ENCODE results near the gene NMNAT2. TPM values are rescaled to one million over a fixed set of nuclear protein-coding genes. Genes with fewer than 3 reads are reported as not detected.

NMNAT2 gene
- total RNA-seq, 4 donors from 2014 or later: 0.13 to 0.83 (median 0.66) TPM; not detected in 1

DNA sequence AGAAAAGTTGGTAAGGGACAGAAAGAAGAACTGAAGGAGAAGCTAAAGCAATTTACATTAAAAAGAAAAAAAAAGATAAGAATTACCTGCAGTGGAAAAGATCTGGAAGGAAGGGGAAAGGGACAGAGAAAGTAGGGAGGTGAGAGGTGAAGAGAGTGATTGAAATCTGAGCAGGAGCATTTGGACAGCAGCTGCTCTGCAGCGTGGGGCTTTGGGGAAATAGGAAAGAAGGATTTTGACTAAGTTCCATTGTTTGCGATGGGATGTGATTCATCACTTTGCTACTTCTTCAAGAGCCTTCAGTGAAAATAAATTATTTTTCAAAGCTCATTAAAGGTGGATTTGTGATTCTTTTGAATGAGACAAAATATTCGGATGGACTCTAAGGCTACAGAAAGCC is 26.1 kb upstream of the NMNAT2 start:
- Histone ChIP-seq H3K27me3 (no peaks in the 10 kb centered on the region), H3K27ac (no peak overlapping the region), H3K4me1 (no peaks in the 10 kb centered on the region), H3K4me3 (no peak overlapping the region), H3K36me3 (no peaks in the 10 kb centered on the region), H3K9me3 (no peaks in the 10 kb centered on the region)
- DNase-seq: no peak
- TF ChIP-seq, protein P1, sequence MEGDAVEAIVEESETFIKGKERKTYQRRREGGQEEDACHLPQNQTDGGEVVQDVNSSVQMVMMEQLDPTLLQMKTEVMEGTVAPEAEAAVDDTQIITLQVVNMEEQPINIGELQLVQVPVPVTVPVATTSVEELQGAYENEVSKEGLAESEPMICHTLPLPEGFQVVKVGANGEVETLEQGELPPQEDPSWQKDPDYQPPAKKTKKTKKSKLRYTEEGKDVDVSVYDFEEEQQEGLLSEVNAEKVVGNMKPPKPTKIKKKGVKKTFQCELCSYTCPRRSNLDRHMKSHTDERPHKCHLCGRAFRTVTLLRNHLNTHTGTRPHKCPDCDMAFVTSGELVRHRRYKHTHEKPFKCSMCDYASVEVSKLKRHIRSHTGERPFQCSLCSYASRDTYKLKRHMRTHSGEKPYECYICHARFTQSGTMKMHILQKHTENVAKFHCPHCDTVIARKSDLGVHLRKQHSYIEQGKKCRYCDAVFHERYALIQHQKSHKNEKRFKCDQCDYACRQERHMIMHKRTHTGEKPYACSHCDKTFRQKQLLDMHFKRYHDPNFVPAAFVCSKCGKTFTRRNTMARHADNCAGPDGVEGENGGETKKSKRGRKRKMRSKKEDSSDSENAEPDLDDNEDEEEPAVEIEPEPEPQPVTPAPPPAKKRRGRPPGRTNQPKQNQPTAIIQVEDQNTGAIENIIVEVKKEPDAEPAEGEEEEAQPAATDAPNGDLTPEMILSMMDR (IDR thresholded peaks at IDR 0.05): no peak
- TF ChIP-seq POLR2A (IDR thresholded peaks at IDR 0.05): no peak

DNA sequence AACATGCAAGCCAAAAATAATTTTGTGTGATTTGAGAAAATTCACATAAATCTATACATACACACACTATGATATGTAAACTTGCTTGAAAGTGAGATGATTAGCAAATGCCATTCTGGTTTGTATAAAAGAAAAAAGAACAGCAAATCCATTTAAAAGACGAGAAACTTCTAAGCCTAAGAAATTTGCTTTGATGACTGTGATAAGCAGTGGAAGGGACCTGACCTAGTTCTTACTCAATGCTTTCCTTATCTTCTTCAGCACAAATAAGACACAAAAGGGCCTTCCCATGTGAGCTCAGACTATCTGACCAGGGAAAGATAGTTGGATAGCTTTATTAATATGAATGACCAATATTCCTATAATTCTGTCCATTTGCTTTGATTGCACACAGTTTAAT is 25.3 kb upstream of the NMNAT2 start:
- Histone ChIP-seq H3K4me1 (no peaks in the 10 kb centered on the region), H3K9me3 (no peaks in the 10 kb centered on the region), H3K36me3 (no peaks in the 10 kb centered on the region), H3K4me3 (no peak overlapping the region), H3K27ac (no peak overlapping the region), H3K27me3 (no peaks in the 10 kb centered on the region)
- no peak for TF ChIP-seq POLR2A (IDR thresholded peaks at IDR 0.05)
- TF ChIP-seq, protein P1 (IDR thresholded peaks at IDR 0.05): no peak
- DNase-seq: no peak

DNA sequence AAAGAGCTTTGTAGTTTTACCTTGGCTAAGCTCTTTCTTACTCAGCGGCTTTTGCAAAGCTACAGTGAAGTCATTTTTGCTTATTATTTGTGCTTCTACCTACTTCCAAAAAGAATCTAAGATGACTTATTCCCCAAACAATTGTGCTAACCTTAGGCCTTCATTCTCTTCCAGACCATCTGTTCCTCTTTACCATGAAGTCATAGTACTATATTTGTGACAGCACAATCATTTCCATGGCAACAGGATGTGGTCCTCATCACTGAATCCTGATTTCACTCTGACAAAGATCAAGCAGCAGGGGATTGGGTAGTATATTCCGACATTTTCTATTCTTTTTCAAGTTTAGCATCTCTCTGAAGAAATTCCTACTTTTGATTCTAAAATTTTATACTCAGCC is 24.8 kb upstream of the NMNAT2 start:
- Histone ChIP-seq H3K27ac (no peak overlapping the region), H3K4me3 (no peak overlapping the region), H3K4me1 (no peaks in the 10 kb centered on the region), H3K36me3 (no peaks in the 10 kb centered on the region), H3K27me3 (no peaks in the 10 kb centered on the region), H3K9me3 (no peaks in the 10 kb centered on the region)
- no peak for DNase-seq
- TF ChIP-seq, protein P1 (IDR thresholded peaks at IDR 0.05): no peak
- TF ChIP-seq POLR2A (IDR thresholded peaks at IDR 0.05): no peak

DNA sequence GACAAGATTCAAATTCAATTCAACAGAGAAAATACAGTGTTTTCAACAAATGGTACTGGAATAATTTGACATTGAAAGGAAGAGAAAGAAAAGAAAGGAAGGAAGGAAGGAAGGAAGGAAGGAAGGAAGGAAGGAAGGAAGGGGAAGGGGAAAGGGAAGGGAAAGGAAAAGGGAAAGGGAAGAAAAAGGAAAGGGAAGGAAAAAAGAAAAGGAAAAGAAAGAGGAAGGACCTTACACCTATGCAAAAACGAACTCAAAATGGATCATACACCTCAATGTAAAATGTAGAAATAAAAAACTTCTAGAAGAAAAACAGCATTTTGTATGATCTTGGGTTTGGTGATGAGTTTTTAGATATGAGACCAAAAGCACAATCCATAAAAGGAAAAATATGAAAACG is 19.9 kb upstream of the NMNAT2 start:
- DNase-seq: no peak
- no peaks in the 10 kb centered on the region for H3K27me3 ChIP-seq
- no peaks in the 10 kb centered on the region for H3K9me3 ChIP-seq
- no peak overlapping the region for H3K27ac ChIP-seq
- no peak overlapping the region for H3K4me3 ChIP-seq
- H3K4me1 ChIP-seq: no peaks in the 10 kb centered on the region
- H3K36me3 ChIP-seq: no peaks in the 10 kb centered on the region
- no peak for TF ChIP-seq POLR2A (IDR thresholded peaks at IDR 0.05)
- TF ChIP-seq, protein P1 (IDR thresholded peaks at IDR 0.05): no peak

DNA sequence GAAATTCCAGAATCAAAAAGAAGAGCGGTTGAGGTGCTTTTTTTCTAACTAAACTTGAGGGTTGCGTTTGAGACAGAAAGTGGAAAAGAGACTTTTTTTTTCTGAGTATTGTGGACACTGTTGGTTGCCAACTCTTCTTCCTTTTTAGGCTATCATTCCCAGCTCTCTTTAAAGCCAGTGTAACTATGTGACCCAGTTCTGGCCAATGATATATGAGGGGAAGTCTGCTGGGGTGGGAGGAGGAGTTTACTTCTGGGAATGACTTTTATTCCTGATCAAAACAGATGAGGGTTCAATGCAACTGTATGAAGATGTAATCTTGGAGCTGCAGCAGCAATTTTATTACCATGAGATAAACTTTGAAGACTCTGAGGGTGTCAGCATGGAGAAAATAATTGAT is 17.3 kb upstream of the NMNAT2 start:
- no peaks in the 10 kb centered on the region for H3K9me3 ChIP-seq
- no peaks in the 10 kb centered on the region for H3K4me1 ChIP-seq
- DNase-seq: no peak
- TF ChIP-seq POLR2A (IDR thresholded peaks at IDR 0.05): no peak
- TF ChIP-seq, protein P1 (IDR thresholded peaks at IDR 0.05): no peak
- H3K4me3 ChIP-seq: no peak overlapping the region
- H3K27ac ChIP-seq: no peak overlapping the region
- no peaks in the 10 kb centered on the region for H3K27me3 ChIP-seq
- H3K36me3 ChIP-seq: no peaks in the 10 kb centered on the region

DNA sequence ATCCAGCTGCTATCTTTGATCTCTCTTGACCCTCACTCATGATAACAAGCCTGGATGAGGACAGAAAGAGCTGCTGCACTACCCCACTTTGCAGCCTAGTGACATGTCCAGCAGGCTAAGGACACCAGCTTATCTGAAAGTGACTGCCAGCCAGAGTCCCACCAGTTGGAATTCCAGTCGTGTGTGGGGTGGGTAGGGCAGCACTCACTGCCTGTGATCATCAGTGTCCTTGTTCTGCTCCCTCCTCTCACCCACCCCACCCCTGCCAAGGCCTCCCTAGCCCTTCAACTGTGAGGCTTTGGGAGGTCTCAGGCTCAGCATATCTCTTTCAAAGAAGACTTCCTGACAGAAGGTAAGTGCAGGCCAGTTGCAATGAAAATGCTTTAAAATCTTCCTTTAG is 15.5 kb upstream of the NMNAT2 start:
- DNase-seq: no peak
- H3K27me3 ChIP-seq: no peaks in the 10 kb centered on the region
- H3K27ac ChIP-seq: no peak overlapping the region
- TF ChIP-seq, protein P1 (IDR thresholded peaks at IDR 0.05): no peak
- no peaks in the 10 kb centered on the region for H3K36me3 ChIP-seq
- H3K4me3 ChIP-seq: no peak overlapping the region
- no peaks in the 10 kb centered on the region for H3K9me3 ChIP-seq
- no peaks in the 10 kb centered on the region for H3K4me1 ChIP-seq

Measured in Peyer's patch (tissue), 4 donors.